HFFc6 (cell line): ENCODE data around the gene LPGAT1. TPM values are rescaled to one million over a fixed set of nuclear protein-coding genes. Genes with fewer than 3 reads are reported as not detected.

ENCODE experiments used
- DNase-seq: peaks from one replicate; pipeline ENCODE4 v3.0.0-alpha.2; 2018
- H3K27ac Mint-ChIP-seq: 2 replicates; pipeline ENCODE4 v1.8.0; 2020; ENCODE audit warnings: mild to moderate bottlenecking, mixed read lengths
- H3K27me3 Mint-ChIP-seq: 2 replicates; pipeline ENCODE4 v1.8.0; 2021; ENCODE audit warnings: mild to moderate bottlenecking, moderate library complexity, mixed read lengths; ENCODE audit not compliant: insufficient read depth
- H3K36me3 Mint-ChIP-seq: 2 replicates; pipeline ENCODE4 v1.8.0; 2021; ENCODE audit warnings: low read depth, mixed read lengths
- H3K4me1 Mint-ChIP-seq: 2 replicates; pipeline ENCODE4 v1.8.0; 2020; ENCODE audit warnings: low read depth, mixed read lengths
- H3K4me3 Mint-ChIP-seq: 2 replicates; pipeline ENCODE4 v1.8.0; 2020; ENCODE audit warnings: mild to moderate bottlenecking, moderate library complexity, mixed read lengths
- H3K9me3 Mint-ChIP-seq: 2 replicates; pipeline ENCODE4 v1.8.0; 2020; ENCODE audit warnings: mild to moderate bottlenecking, mixed read lengths
- long read RNA-seq: library from polyadenylated mRNA; unstranded; transcript quantifications from one replicate; pipeline ENCODE4 v2.0.0, GENCODE V29; 2019
- total RNA-seq, 6 experiments: library from RNA; stranded (reverse); fragmentation: NEBNext Ultra II Directional; extraction: Animal tissue kit (Norgen Biotek cat#: 25700); gene quantifications; 2 replicates in 1 of 6; 3 replicates in 5 of 6; pipeline ENCODE4 v1.2.3, GENCODE V29; 2021
- TF ChIP-seq, protein P1 (sequence below): fragments of 200-600 bp; sonication (generic); IDR thresholded peaks from 2 replicates; pipeline ENCODE4 v1.5.0; 2021; ENCODE audit warnings: antibody characterized with exemption, mild to moderate bottlenecking

Gene LPGAT1, protein sequence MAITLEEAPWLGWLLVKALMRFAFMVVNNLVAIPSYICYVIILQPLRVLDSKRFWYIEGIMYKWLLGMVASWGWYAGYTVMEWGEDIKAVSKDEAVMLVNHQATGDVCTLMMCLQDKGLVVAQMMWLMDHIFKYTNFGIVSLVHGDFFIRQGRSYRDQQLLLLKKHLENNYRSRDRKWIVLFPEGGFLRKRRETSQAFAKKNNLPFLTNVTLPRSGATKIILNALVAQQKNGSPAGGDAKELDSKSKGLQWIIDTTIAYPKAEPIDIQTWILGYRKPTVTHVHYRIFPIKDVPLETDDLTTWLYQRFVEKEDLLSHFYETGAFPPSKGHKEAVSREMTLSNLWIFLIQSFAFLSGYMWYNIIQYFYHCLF
- total RNA-seq: 10 to 100 TPM; 36.4 to 50.4 (median 44.9) TPM
- long read RNA-seq, partial matches to known transcripts: 2 of 22 reads
- long read RNA-seq, other reads (novel, unspliced or antisense): 20 of 22 reads

DNA sequence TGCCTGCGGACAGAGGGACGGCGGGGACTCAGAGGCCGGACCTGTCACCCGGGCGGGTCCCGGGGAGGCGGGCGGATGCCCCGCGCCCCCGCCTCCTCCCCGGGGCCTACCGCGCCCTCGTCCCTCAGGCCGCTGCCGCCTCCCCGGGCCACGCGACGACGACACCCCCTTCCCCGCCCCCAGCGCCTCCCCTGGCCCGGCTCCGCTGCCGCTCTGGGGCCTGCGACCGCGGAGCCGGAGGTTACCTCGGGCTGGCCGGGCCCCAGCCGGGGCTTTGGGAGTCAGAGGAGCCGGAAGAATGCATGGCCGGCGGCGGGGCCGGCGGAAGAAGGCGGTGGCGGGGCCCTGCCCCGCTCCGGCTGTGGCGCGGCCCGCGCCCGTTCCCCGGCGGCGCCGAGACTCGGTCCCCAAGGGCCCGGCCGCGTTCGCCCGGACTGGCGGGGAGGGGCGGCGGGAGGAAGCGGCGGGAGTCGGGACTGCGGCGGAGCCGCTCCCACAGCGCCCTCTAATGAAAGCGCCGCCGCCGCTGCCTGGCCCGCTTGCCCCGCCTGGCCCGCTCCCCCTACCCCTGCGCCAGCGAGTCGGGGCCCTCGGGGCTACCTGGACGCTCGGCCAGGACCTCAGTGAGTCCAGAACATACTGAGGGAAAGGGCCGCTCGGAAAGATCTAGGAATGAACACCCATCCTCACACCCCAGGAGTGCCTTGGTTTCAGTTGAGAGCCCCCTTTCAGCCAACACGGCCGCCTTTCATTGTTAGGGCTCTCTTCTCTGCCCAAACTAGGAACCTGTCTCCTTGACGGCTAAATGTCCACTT lies at the start of gene LPGAT1:
LPGAT1 (minus strand) TSS at position 436 of the 815 bp plus-strand sequence. CDS start 1,467 bp downstream, outside the sequence.
- Mint-ChIP-seq H3K4me3 (peak within 1 kb of the TSS; percentile 95), H3K4me1 (peaks cover 45% of the 10 kb centered on the region), H3K27ac (peak within 1 kb of the TSS; percentile 75), H3K9me3 (no peaks in the 10 kb centered on the region), H3K36me3 (peaks cover 7% of the 10 kb centered on the region; the same call in 1 of the 2 replicates), H3K27me3 (no peaks in the 10 kb centered on the region)
- TF ChIP-seq, protein P1, sequence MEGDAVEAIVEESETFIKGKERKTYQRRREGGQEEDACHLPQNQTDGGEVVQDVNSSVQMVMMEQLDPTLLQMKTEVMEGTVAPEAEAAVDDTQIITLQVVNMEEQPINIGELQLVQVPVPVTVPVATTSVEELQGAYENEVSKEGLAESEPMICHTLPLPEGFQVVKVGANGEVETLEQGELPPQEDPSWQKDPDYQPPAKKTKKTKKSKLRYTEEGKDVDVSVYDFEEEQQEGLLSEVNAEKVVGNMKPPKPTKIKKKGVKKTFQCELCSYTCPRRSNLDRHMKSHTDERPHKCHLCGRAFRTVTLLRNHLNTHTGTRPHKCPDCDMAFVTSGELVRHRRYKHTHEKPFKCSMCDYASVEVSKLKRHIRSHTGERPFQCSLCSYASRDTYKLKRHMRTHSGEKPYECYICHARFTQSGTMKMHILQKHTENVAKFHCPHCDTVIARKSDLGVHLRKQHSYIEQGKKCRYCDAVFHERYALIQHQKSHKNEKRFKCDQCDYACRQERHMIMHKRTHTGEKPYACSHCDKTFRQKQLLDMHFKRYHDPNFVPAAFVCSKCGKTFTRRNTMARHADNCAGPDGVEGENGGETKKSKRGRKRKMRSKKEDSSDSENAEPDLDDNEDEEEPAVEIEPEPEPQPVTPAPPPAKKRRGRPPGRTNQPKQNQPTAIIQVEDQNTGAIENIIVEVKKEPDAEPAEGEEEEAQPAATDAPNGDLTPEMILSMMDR: peak; percentile 84
- peak; percentile 33 for DNase-seq

DNA sequence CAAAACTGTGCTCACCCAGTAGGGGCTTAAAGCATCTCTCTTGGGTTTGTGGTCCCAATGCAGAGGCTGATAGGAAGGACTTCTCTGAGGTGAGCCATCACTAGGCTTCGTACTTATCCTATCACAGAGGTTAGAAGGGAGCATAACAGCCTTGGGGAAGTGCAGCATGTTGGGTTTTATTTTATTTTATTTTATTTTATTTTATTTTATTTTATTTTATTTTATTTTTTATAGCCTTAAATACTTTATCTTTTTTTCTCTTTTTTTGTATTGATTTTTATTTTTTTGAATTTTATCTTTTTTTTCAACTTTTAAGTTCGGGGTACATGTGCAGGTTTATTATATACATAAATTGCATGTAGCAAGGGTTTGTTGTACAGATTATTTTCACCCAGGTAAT lies 48.9 kb upstream of the LPGAT1 start:
- peaks cover 14% of the 10 kb centered on the region for H3K27me3 Mint-ChIP-seq
- no peaks in the 10 kb centered on the region for H3K36me3 Mint-ChIP-seq
- DNase-seq: no peak
- peaks cover 6% of the 10 kb centered on the region for H3K4me1 Mint-ChIP-seq
- H3K9me3 Mint-ChIP-seq: peaks cover 11% of the 10 kb centered on the region; the same call in 1 of the 2 replicates
- H3K27ac Mint-ChIP-seq: no peak overlapping the region
- no peak overlapping the region for H3K4me3 Mint-ChIP-seq
- TF ChIP-seq, protein P1: no peak

DNA sequence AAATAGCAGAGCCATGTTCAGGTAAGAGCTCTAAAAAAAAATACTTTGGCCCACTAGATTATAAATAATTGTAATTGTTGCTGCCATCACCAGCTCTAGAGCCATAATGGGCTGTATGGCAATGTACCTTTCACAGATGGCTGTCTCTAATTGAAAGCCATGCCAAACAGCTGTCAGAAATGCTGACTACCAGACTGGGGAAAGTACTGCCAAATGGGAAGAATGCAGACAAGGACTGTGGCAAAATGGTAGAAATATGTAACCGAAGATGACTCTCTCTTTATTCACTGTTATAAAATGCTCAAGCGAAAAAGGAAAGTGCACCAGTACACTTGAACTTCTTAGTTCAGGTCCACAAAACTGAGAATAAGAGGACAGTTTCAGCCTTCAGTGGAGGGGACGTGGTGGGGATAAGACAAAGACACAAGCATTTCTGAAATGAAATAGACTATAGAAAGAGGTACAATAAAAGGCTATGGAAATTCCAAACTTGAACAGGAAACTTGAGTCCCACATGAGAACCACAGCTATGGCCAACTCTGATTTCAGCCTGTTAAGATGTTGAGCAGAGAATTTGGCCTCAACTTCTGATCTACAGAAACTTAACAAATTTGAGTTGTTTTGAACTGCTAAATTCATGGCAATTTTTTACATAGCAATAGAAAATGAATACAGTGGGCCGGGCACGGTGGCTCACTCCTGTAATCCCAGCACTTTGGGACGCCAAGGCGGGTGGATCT lies 46.5 kb upstream of the LPGAT1 start:
- no peak overlapping the region for H3K27ac Mint-ChIP-seq

DNA sequence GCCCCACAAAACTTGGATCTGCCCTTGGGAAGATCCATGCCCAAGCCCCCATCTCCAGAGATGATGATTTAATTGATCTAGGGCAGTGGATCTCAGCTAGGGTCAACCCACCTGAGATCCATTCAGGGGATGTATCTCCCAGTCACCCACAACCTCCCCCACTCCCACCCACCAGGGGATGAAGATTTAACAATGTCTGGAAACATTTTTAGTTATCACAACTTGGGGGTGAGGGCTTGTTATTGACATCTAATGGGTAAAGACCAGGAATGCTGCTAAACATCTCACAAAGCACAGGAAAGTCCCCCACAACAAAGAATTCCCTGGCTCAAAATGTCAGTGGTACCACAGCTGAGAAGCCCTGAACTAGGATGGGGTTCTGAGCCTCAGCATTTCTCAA lies 45.0 kb upstream of the LPGAT1 start:
- Mint-ChIP-seq H3K27me3 (peaks cover 9% of the 10 kb centered on the region), H3K4me1 (peaks cover 6% of the 10 kb centered on the region), H3K4me3 (no peak overlapping the region), H3K9me3 (no peaks in the 10 kb centered on the region), H3K36me3 (no peaks in the 10 kb centered on the region), H3K27ac (no peak overlapping the region)
- DNase-seq: no peak
- TF ChIP-seq, protein P1: no peak

More for the DNA sequence above, 46.5 kb upstream of the LPGAT1 start:
- Mint-ChIP-seq H3K27me3 (peaks cover 9% of the 10 kb centered on the region), H3K9me3 (peaks cover 11% of the 10 kb centered on the region; the same call in 1 of the 2 replicates), H3K36me3 (no peaks in the 10 kb centered on the region), H3K4me1 (peaks cover 6% of the 10 kb centered on the region), H3K4me3 (no peak overlapping the region)
- DNase-seq: no peak
- TF ChIP-seq, protein P1: no peak
